ENCODE measurements around the gene BCL2L13. TPM values are rescaled to one million over a fixed set of nuclear protein-coding genes. Genes with fewer than 3 reads are reported as not detected.
A peak's percentile ranks its signal among the peaks of the same experiment; 100 is the strongest.

The BCL2L13 gene
- total RNA-seq, 1 experiment from 2014 or later: 26.0 TPM

GRCh38 chr22:17719911-17720310 lies 81.4 kb downstream of the BCL2L13 start:
- Mint-ChIP-seq H3K4me1 (no peaks in the 10 kb centered on the region), H3K36me3 (ENCODE audit: insufficient read depth in 1 of 3, low read depth in 3 of 3) (no peaks in the 10 kb centered on the region), H3K4me3 (no peak overlapping the region), H3K27me3 (ENCODE audit: low read depth) (no peaks in the 10 kb centered on the region), H3K9me3 (no peaks in the 10 kb centered on the region), H3K27ac (0 out of 7 replicates have a peak overlapping the region, but pooled peaks of 1 of the 3 experiments have one; percentile 49)
- no CpG with 5 or more reads among the region's 5 CpGs for WGBS (ENCODE audit: extremely low coverage, insufficient read length, low lambda C conversion rate)
- Histone ChIP-seq H2BK120ac (ENCODE audit: low read depth, low read length, poor library complexity, severe bottlenecking) (no peak overlapping the region), H2BK12ac (ENCODE audit: insufficient read length, low read depth, low read length) (no peak overlapping the region), H2BK5ac (ENCODE audit: insufficient read length, low read length) (no peak overlapping the region), H3K9me3 (ENCODE audit: control insufficient read depth, low read depth, low read length) (no peaks in the 10 kb centered on the region), H4K20me1 (ENCODE audit: control insufficient read depth, insufficient read depth, insufficient read length) (no peaks in the 10 kb centered on the region), H3K18ac (ENCODE audit: insufficient read length, low read depth, low read length) (no peak overlapping the region), H2BK15ac (ENCODE audit: low read depth, low read length) (no peak overlapping the region), H4K91ac (ENCODE audit: insufficient read length, low read depth, low read length) (no peak overlapping the region), H3K79me2 (ENCODE audit: insufficient read depth, low read length) (no peaks in the 10 kb centered on the region), H3K27ac (ENCODE audit: insufficient read length, low read depth, low read length) (no peak overlapping the region), H3K27me3 (ENCODE audit: insufficient read depth, low read length) (no peaks in the 10 kb centered on the region), H2BK20ac (ENCODE audit: low read depth, low read length, poor library complexity, severe bottlenecking) (no peak overlapping the region), H4K5ac (ENCODE audit: insufficient read length, low read depth, low read length) (no peak overlapping the region), H3K14ac (ENCODE audit: insufficient read depth, low read length) (no peak overlapping the region), H3K23ac (ENCODE audit: insufficient read length, low read depth, low read length) (no peak overlapping the region), H3K4me1 (ENCODE audit: insufficient read depth, low read length) (no peaks in the 10 kb centered on the region), H4K8ac (replicated peaks; ENCODE audit: insufficient read length, low read depth, low read length) (no peak overlapping the region), H3K4ac (ENCODE audit: low read depth, low read length) (no peak overlapping the region), H3K23me2 (ENCODE audit: insufficient read length, low read depth, low read length, poor library complexity, severe bottlenecking) (no peaks in the 10 kb centered on the region), H3K56ac (ENCODE audit: insufficient read length, low read depth, low read length) (no peak overlapping the region), H3T11ph (ENCODE audit: low read length) (no peak overlapping the region), H2AFZ (ENCODE audit: low read length) (no peak overlapping the region), H3K79me1 (ENCODE audit: insufficient read depth, low read depth, low read length, poor library complexity, severe bottlenecking) (no peaks in the 10 kb centered on the region), H3K9ac (ENCODE audit: extremely low read depth, insufficient read length, low read length) (no peak overlapping the region), H3K4me2 (ENCODE audit: insufficient read depth, insufficient read length, low read length) (no peak overlapping the region), H2AK5ac (ENCODE audit: insufficient read length, low read length) (no peak overlapping the region)
- no peak for TF ChIP-seq CTCF (conservative IDR thresholded peaks at IDR 0.05)
- no peak for DNase-seq
